8988T (cell line): ENCODE data around the gene BFSP2.

Experiments
- DNase-seq: peaks from one replicate; pipeline ENCODE4 v3.0.0; 2011

BFSP2 gene

DNA sequence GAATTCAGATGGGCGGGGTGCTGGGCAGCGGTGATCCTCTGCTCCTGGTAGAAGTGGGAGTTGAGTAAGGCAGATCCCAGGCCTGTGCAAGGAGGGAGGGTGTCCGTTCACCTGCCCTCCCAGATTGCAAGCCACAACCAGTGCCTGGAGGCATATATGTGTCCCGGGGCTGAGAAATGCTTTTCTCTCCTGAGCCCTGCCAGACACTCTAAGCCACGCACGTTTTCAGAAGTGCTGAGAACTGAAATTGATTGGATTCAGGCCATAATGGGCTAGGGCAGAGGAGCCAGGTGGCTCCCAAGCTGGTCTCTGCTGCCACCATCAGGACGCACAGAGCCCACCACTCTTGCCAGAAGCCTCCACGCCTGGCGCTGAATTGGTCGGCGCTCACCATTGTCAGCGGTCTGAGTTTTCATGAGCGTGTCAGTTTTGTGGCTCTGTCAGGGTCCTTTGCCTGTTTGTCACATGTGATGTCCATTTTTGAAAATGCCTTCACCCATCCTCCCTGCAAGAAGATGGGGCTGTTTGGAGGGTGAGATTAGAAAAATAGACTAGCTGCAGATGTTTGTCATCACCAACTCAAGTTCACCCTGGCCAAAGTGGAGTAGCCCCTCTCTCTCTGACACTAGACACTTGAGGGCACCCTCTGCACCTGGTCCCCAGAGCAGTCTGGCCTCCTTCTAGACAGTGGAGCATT, 15.4 kb upstream of the BFSP2 start:
- DNase-seq: peak; percentile 52

DNA sequence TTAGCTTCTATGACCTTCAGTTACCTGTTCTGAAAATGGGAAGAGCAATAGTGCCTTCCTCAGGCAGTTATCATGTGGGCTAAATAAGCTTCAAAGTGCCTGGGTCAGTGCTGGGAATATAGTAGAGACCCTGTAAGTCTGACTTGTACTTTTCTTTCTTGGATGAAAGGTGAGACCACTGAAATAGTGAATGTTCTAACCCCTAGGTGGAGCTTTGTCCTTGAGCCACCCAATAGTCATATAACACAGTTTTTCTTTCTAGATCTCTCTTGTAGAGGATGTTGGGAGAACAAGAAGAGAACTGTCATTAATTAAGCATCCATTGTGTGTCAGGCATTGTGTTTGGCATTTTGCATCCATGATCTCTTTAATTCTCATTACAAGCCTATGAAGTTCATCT, 13.0 kb upstream of the BFSP2 start:
- no peak for DNase-seq

DNA sequence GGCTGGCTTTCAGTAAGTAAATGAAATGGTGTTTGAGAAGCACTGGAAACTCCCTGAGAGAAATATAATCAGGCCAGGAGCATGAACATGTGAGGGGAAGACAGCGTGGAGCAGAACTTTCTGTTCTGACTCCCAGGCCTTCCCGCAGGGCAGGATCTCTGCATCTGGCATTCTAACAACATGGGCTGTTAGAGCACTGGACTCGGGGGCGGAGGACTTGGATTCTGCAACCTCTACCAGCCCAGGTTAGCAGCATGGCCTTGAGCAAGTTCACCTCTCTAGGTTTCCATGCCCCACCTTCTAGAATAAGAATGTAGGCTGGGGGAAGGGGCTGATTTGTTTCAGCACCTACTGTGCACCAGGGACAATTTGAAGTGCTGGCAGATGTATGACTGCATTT, 12.5 kb upstream of the BFSP2 start:
- DNase-seq: no peak

DNA sequence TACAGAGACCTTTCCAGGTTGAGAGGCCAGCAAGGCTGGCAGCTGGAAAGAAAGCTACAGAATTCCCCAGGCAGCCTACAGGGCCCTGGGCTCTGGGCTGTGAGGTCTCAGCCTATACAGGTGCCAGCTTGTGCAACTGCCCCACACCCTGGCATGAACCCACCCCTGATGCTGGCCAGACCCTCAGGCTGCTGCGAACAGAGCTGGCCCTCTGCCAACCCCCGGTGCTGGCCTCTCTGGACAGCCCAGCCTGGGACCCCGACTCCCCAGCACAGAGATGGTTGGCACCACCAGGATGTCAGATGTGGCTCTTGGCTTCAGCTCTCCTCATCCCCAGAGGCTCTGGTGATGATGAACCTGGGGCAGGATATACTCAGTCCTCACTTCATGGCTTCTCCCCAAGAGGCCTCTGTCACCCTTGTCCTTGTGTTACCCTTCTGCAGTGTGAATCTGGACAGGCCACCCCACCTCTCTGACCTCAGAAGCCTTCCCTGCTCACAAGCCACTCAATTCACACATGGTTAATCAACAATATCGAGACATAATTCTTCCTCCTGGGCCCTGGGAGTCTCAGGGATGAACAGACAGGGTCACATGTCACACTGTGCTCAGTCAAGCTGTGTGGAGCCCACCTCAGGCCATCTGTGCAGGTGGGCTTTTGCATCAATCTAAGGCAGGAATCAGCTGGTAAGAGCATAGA, 11.0 kb upstream of the BFSP2 start:
- DNase-seq: no peak

DNA sequence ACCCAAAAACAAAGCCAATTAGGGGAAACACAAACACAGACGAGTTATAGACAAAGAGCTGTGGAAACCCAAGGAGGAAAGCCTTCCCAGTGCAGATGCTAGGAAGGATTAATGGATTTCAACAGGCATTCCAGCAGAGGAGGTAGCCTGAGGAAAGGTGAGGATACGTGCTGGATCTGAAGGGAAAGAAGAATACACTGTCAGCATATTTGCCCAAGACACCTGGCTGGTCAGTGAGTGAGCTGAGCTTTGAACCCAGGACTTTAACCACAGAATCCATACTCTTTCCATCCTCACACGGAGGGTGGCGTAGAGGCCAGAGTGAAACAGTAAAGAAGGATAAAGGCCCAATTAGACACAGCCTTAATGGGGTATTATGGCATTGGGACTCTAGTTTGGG, 9.1 kb upstream of the BFSP2 start:
- no peak for DNase-seq

DNA sequence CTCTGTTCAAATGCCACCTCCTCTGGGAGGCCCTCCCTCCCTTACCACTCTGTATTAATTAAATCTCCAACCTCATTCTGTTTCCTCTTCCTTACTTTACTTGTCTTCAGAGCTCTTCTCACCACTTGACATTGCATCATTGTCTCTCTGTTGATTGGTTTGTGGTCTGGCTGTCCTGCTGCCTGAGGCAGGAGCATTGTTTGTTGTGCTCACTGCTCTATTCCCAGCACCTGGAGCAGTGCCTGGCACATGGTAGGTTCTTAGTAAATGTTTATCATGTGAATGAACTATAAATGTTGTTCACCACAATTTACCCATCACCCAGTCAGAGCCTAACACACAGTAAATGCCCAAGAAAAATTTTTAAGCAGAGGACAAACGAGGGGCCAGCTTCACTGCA, 6.7 kb upstream of the BFSP2 start:
- DNase-seq: no peak

DNA sequence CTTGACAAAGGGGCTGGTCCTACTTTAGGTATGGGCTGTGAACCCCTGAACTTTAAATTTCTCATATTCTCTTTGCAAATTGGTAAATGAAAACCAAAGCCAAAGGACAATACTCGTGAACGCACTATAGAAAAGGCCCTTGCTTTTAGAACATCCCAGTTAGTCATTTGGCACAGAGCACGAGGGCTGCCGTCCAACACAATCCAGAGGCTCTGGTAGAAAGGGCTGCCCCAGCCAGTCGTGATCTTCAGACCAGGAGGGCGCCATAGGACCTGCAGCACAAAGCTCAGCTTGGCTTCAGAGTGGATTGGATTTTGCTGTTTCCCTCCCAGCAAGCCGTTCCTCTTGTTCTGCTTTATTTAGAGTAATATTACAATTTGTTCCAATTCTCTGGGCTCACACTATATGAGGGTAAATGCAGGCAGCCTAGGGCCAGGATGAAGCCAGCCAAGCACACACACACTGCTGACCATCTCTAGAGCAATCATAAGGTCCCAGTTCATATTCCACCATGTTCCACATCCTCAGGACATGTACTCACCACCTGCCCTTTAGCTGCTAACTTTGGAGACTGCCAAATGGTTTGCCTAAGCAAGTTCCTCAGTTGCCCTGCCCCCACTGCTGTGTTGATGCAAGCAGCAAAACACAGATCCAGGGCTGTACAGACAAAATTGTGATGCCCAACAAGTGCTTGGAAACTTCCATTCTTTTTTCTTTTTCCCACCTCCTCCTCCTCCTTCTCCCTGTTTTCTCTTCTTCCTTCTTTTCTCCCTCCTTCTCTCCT, 6.0 kb upstream of the BFSP2 start:
- DNase-seq: no peak

DNA sequence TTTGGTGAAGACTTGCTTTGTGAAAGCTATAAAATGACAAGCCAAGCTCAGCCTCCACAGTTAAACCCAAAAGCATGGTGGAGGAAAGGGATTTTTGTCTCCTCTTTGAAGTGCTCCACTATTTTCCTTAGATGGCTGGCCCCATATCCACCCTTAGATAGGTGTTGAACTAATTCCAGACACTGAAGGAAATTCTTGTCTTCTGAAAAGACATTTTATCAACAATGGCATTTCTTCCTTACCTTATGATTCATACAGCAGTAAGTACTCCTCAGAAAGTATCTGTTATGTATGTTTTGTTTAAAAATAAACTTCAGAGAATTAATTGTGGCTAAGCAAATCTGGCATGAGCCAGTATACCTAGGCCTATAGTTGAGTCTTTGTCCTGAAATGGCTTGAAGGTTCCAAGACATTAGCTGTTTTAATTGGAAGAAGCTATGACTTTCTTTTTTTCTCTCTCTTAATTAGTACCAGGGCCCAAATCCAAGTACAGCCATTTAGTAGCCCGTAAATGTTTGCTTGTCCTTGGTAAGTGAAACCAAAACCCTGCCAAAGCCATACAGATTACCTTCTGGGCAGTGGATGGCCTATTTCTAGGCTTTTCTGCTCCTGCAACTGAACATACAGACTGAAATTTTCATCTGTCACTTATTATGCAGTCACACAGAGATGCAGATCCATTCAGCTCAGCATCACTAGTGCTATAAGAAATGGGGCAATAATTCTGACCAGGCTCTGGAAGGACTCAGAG, 5.1 kb upstream of the BFSP2 start:
- DNase-seq: no peak

DNA sequence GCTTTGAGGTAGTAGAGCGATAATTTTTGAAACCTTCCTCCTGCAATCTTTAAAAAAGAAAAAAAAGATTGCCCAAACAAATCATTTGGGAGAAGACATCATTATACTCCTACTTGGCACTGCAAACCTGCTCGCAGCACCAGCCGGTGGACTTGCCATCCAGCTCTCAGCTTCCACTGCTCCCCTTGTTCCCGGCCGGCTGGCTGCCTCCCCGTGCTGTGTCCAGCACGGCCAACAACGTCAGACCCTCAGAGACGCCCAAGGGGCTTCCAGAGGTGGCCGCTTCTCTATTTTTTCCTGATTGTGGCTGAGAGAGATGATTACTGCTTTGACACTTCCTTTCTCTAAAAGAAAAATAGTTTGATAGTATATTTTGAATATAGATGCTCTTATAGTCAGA, 3.0 kb upstream of the BFSP2 start:
- no peak for DNase-seq

DNA sequence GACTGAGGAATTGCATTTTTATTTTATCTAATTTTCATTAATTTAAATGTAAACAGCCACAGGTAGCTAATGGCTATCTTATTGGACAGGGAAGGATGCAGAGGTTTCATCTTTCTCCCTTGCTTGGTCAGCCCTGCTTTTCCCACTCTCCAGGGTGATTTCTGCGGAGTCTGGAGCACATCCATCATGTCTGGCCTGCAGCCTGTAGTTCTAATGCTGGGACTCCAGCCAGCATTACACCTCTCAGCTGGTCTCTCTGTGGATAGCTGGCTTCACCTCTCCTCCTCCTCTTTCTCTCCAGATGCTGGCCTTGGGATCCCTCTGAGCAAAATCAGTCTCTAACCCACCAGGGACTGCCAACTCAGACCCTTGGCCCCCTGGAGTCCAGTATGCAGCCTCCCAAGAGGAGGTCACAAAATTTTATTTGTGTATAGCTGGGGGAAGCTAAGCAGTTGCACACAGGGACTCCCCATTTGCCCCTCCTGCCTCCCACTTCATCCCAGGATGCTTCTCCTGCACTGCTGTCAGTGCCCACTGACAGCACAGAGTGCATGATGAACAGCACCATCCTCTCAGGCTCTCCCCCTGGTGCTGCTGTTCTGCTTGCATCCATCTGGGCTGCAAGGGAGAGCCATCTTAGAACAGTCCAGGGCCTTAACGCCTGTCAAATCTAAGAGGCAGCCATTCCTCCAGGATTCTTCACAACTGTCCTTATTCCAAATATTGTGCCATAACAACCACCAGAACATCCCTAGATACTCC, 1.7 kb downstream of the BFSP2 start:
- no peak for DNase-seq

DNA sequence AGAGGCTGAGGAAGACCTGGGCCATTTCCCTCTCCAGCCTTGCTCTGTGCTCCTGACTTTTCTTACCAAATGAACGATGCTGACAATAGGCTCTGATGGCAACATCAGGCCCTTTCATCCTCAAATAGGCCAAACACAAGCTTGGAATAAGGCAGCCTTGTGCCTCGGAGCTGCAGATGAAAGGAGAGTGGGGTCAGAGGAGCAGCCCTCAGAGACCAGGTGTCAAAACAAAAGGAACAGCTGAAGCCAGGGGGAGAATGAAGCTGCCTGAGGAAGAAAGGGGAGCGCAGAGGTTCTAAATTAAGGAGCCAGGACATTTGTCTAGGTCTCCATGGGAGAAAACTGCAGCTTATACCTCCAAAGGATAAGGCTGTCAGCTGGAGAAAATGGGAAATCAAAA, 5.1 kb downstream of the BFSP2 start:
- DNase-seq: no peak

DNA sequence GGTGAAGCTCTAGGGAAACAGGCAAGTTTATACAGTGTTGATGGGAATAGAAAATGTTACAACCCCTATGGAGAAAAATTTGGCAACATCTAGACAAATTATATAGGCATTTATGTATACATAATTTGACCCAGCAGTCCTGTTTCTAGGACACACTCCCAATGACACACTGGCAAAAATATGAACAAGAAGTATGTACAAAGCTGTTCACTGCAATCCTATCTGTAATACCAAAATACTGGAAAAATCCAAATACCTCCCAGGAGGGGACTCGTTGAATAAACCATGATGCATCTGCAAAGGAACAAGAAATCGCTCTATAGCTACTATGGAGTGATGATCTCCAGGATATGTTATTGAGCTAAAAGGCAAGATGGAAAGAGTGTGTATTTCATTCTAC, 8.5 kb downstream of the BFSP2 start:
- no peak for DNase-seq

DNA sequence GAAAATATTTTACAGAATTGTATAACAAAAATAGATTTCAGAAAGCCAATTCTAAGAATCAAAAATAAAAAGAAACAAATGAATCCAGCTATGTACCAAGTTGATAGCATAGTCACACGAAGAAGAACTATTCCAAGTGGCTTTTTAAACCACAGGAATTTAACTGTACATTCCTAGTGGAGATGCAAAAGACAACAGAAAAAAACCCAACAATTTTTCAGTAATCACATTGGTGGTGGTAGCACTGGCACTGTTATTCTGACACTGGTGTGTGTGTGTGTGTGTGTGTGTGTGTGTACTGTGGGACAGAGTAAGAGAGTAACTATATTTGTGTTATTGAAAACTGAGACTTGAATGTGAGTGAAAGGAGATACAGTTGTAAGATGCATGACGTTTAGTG, 9.1 kb downstream of the BFSP2 start:
- no peak for DNase-seq

DNA sequence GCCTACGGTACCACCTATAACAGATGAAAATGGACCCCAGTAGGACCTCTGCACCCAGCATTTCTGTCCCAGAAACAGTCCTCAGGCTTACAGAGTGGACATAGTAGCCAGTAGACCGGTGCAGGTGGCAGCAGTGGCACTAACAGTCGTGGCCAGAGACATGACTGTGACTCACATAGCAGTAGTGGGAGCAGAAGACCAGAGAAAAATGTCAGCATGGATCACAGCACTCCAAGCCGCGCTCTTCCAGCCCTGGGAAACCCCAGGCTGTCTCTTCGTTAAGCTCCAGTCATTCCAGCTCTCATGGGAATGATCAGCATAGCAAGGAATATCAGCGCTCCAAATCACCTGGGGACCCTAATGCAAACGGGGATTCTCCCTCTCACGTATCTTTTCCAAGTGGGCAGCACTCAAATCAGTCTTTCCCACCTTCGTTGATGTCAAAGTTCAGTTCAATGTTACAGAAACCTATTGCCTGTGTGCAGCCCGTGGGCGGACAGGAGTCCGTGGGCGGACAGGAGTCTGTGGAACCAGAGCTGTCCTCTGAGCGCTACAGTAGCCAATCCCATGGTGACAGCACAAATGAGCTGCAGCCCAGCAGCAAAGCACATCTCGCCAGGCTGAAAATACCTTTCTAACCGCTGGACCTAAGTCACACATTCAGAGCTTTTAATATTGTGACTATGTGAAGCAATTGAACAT, 10.5 kb downstream of the BFSP2 start:
- no peak for DNase-seq

DNA sequence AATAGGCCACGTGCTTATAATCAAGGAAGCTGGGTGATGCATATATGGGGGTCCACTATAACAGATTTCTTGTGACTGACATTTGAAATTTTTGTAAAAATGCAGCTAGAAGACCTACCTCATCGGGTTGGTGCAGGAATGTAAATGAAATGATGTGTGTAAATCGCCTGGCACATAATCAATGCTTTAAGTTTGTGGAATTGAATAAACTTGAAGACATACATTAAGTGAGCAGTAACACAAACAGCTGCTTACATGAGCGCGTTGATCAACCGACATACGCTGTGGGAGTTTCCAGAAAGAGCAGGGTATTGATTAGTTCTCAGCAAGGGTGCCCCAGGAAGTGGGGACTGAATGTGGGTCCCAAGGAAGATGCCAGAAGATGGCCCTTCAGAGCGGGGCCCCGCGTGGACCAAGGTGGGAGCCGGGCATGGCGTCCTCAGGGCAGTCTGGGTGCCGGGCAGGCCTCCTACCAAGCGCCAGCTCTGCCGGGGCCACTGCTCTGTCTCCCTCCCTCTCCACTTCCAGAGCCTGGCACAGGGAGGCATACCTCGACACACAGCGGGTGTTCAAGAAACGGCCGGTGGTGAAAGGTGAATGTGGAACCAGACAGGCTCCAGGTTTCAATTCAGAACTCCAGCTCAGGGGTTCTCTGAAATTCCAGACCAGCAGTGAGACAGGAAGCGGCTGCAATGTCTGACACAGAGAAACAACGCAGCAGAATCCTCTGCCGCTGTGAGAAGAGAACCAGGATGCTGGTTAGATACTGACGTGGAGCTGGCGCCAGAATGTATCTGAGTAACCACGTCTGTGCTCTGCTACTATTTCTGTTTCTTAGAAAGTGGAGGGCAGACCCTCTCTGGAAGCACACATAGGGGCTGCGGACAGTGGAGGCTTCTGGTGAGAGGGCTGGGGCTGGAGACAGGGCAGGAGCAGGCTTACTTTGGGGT, 12.6 kb downstream of the BFSP2 start:
- no peak for DNase-seq

DNA sequence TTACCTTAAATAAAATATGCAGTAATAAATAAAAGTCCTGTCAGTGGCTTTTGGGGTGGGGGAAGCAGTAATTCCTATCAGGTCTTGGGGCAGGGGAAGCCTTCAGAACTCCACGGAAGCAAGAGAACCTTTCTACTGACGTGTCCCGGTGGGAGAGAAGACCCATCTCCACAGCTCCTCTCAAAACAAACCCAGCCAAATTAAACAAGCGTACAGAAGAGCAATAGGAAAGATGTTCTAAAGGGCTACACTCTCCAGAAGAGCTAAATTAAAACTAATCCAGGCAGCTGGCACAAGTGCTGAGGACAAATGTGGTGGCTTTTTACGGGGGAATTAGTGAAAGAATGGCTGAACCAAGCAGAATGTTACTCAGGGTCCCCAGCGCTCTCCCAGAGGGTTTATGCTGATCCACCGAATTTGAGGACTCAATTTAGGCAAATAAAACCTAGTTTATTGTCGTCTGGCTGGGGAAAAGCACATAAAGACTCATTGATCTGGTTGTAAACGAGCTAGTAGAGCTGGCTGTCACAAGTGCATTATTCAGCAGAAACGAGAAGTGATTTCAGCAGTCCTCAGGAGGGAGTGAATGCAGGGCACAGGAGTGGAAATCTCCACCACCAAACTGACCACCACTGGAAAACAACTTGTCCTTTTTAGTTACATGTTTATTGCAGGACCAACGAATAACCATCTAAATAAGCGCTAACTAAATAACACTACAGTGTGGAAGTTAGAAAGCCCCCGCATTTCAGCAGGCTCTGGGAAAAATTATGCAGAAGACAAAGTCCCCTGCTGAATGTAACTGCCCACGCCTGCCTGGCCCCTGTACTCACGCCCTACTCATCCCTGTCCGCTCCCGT, 13.5 kb downstream of the BFSP2 start:
- no peak for DNase-seq

DNA sequence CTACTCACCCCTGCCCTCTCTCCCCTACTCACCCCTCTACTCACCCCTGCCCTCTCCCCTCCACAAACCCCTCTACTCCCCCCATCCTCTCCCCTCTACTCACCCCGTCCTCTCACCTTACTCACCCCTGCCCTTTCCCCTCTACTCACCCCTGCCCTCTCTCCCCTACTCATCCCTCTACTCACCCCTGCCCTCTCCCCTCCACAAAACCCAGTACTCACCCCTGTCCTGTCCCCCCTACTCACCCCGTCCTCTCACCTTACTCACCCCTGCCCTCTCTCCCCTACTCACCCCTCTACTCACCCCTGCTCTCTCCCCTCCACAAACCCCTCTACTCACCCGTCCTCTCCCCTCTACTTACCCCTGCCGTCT, 14.2 kb downstream of the BFSP2 start:
- DNase-seq: no peak

DNA sequence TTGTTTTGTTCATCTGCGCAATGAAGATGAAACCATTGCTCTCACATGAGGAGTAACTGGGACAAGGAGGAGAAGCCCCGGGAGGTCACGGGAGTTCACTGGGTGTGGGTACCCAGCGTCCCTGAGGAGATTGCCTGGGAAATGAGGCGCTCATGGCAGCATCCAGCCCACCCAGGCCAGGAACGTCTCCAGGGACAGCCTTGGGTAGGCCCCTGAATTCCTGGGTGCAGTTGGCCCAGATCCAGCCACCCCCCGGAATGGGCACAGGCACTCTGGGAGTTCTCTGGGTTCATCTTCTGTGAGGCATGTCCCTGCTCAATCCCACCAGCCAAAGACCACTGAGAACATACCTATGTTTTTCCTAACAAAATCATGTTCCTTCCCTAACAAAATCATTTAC, 18.5 kb downstream of the BFSP2 start:
- DNase-seq: no peak

DNA sequence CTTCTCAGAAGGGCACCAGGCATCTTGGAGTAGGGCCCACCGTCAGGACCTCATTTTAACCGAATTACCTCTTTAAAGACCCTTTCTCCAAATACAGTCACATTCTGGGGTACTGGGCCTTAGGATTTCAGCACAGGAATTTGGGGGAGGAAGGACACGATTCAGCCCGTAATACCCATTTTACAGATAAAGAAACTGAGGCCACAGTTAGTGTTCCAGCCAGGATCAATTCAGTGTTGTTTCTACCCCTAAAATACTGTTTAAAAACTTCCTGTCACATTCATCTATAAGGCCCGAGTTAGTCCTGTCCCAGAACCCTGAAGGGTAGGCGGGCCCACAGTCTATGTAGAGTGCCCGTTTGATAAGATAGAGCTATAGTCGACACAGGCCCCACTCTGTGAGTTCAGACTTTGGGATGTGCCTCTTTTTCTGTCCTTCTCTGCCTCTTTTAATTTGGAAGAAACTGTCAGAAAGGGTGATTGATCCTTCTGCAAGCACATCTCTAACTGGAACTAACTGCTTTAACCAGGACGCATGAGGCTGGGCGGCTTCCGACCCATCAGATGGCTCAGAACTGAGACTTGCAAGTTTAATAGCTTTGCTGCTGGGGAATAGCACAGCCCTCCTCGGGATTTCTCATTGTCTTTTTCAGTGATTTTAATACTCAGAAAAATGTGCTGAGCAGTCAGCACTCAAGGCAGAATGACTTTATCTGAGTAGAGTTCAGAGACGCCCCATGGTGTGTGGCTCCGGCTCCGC, 19.5 kb downstream of the BFSP2 start:
- no peak for DNase-seq
